HG03064 (cell line): ENCODE data around the gene NKD2.

Experiments
- ATAC-seq: cut with Tn5 transposase; IDR thresholded peaks from one replicate; pipeline ENCODE4 v1.9.1; 2021; ENCODE audit warnings: low read depth; ENCODE audit not compliant: unreplicated experiment

NKD2 gene

DNA sequence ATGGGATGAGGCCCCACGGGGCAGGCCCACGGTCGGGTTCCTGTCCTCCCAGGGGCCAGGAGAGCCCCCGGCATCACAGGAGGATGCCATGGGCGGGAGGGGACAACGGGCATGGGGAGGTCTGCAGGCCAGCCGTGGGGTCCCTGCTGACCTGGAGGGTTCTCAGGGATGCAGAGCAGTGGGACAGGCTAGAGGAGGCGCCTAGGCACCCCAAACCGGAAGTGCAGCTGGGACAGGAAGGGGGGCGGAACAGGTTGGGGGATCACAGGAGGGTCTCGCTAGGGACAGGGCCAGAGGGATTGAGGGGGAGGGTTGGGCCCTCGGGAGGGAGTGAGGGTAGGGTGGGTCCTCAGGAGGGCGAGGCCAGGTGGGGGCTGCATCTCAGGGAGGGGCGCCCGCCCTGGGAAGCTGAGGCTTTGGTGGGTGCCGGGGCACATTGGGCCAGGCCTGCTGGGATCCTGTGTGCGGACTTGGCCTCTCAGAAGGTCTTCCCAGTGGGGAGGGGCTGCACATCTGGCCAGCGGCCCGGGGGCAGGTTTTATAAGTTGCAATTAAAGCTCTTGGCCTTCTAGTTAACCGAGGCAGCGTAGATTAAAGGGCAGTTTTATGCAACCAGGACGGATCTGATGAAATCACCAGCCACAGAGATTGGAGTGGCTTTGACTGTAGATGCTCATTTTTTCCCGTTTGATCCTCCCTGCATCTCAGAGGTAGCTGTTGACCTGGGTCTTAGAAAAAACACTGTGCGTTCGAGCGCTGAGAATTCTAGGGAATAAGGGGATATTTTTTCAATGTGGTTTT lies 20.1 kb downstream of the NKD2 start:
- no peak for ATAC-seq

DNA sequence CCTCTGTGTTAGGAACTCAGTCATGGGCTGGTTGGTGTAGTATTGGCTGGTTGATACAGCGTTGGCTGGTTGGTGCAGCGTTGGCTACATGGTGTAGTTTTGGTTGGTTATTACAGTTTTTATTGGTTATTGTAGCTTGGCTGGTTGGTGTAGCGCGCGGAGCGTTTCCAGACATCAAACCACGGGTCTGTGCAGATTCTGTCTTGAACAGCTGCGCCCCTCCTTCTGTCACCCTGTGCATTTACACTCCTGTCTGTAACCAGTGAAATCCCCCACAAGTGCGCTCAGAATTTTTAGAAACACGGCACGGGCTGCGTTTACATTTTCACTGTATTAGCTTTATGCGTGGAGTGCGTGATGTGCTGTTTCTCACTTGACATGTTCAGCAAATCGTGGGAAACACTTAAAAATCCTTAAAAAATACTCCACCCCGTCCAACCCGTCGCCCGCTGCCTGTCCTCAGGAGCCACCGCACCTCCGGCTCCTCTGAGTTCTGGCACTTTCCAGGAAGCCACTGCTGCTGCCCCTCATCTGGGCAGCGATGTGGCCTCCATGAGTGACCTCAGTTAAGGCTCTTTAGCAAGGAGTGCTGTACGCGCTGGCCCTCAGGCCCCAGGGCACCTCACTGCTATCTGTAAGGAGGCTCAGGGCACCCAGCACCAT lies 20.8 kb downstream of the NKD2 start:
- ATAC-seq, result no peak

DNA sequence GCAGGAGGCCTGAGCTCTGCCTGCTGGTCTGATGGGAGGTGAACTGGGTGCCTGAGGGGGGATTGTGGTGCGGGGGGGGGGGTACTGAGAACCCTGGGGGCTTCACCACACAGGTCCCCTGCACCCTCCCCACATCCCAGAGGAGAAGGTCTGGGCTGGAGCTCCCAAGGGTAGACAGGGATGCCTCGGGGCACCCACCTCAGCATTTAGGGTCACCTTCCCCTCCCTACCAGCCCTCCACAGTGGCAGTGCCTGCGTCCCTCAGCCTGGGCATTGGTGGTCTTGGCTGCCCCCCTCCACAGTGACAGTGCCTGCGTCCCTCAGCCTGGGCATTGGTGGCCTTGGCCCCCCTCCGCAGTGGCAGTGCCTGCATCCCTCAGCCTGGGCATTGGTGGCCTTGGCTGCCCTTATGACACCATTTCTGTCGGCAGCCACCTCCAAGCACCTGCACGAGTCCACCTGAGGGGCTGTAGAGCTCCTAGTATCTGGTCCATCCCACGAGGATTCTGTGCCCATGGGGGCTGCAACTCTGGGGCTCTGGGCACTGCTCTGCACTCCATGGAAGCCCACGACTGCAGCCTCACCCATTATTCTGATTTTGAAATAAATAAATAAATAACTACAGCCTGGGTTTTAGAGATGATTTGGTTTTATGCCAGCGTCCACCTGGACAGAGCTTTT lies 21.5 kb downstream of the NKD2 start:
- no peak for ATAC-seq

DNA sequence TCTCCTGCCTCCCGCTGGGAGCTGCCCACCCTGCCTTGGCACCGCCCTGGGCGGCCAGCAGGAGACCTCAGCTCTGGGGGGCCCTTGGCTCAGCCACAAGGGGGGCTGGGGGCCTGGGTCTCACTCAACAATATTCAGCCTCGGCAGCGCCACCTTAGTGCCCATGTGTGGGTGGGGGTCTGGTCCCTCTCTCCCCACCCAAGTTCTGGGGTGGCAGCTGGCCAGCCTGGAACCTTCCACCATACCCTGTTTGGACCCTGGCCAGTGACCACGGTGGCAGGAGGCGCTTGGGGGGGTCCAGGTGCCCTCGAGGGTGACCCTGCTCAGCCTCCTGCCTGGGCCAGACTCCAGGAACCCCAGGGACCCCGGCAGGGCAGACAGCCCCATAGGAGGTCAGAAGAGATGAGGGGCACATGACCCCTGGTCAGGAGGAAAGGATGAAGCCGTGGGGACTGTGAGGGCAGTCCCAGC lies 22.2 kb downstream of the NKD2 start:
- no peak for ATAC-seq

DNA sequence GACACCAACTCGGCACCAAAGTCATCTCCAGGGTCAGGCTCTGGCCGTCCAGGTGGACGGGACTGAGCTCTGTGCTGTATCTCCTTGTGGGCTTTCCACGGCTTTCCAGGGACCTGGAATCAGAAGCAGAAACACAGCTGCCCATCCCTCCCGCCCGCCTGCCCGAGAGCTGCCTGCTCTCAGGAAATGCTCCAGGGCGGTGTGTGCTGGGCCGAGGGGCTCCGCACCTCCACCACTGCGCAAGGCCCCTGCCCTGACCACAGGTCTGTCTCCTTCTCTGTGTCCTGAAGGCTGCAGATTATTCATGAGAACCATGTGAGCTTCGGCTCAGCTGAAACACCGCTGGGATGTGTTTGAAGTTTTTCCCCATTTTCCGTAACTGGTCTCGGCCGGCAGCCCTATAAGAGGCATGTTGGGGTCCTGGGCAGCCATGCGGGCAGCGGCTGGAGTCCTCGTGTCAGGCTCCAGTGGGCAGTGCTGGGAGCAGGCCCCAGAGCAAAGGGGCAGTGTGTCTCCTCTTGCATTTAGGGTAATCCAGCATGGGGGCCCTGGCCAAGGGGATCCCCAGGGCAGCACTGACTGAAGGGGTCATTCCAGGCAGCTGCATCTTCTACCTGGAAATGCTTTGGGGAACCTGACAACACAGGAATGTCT lies 22.8 kb downstream of the NKD2 start:
- ATAC-seq, result no peak

DNA sequence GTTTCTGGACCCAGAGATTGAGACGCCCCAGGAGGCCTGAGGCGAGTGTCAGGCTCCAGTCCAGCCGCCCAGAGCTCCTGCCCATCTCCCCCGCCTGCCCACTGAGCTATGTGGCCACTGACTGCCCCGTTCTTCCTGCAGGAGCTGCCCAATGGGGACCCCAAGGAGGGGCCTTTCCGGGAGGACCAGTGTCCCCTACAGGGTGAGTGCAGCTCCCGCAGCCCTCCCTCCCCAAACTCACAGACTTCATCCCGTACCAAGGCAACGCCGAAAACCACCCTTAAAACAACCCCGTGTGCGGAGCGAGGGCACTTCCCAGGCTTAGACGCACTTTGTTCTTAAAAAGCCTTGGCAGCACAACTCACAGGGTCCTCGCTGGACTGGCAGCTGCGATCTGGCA lies 23.4 kb downstream of the NKD2 start:
- no peak for ATAC-seq

DNA sequence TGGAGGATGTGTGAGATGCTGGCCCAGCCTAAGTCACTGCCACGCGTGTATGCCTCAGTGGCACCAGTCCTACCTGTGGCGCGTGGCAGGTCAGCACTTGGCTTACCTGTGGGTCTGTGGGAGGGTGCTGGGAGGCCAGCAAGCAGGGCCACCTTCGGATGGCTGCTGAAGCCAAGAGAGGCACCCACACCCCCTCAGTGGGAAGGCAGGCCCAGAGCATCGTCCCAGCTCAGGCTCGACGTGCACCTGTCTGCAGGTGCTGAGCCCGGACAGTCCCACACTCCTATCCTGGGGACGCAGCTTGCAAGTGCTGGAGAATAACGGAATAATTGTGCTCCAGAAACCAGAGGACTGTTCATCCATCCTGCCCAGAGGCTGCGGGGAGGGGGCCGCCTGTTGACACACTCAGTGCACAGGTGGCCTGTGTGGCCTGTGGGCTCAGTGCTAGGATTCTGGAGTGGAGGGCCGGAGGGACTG lies 24.0 kb downstream of the NKD2 start:
- ATAC-seq, result no peak

DNA sequence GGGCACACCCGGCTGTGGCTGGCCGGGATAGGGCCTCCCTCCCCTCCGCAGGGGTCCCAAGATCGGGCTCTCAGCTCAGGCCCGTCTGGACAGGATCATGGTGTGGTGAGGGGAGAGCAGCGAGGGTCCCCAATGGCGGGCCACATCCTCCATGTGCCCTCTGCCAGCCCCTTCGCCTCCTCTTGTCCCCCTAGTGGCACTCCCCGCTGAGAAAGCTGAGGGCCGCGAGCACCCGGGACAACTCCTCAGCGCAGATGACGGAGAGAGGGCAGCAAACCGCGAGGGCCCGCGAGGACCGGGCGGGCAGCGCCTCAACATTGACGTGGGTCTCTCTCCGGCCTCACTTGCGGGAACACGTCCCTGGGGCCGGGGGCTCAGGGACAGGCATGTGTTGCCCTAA lies 24.6 kb downstream of the NKD2 start:
- ATAC-seq, result no peak

DNA sequence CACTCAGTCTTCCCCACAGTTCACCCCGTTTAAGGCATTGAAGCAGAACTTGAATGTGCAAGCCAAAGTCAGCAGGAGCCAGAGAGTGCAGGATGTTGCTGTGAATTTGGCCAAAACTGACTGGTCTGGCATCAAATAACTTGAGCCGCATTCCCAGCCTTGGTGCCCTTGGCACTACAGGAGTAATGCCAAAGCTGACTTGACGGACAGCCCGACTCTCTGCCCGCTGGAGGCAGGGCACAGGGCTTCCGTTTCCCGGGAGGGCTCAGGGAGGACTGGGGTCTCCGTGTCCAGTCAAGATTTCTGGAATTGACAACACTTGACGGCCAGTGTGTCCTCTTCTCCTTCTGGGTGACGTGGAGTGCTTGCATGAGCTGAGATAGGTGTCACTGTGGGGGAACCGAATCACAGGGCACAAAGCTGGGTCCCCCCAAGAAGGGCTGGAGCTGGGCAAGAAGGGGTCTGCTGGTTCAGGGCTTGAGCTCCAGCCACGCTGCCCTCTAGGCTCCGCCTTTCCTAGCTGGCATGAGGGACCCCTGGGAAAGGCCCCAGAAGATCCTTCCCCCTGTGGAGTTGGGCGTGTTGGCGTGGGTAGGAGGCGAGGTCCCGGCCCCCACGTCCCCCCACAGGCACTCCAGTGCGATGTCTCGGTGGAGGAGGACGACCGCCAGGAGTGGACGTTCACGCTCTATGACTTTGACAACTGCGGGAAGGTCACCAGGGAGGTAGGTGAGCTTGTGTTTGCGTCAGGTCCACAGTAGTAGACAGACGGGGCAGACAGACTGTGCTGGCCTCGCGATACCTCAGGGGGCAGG lies 25.2 kb downstream of the NKD2 start:
- no peak for ATAC-seq

DNA sequence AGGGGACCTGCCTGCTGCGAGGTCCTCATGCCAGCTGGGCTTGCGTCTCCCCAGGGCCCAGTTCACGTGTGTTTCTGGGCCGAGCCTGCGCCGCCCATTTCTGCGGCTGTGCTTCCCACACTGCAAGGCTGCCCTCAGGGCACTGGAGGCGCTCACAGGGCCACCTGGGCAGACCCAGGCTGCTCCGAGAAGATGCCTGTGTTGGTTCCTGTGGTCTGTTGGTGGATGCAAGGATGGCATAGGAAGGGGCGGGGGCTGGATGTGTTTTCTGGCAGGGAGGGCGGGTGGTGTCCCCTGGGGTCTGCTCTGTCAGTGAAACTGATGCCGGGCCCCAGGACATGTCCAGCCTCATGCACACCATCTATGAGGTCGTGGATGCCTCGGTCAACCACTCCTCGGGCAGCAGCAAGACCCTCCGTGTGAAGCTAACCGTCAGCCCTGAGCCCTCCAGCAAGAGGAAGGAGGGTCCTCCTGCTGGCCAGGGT lies 25.9 kb downstream of the NKD2 start:
- no peak for ATAC-seq

DNA sequence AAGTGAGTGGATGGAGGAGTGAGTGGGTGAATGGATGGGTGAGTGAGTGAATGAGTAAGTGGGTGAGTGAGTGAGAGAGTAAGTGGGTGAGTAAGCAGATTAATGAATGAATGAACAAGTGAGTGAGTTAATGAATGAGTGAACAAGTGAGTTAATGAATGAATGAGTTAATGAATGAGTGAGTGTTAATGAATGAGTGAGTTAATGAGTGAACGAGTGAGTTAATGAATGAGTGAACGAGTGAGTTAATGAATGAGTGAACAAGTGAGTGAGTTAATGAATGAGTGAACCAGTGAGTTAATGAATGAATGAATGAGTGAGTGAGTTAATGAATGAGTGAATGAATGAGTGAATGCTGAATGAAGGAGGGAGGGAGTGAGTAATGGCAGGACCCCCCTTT lies 26.4 kb downstream of the NKD2 start:
- no peak for ATAC-seq

DNA sequence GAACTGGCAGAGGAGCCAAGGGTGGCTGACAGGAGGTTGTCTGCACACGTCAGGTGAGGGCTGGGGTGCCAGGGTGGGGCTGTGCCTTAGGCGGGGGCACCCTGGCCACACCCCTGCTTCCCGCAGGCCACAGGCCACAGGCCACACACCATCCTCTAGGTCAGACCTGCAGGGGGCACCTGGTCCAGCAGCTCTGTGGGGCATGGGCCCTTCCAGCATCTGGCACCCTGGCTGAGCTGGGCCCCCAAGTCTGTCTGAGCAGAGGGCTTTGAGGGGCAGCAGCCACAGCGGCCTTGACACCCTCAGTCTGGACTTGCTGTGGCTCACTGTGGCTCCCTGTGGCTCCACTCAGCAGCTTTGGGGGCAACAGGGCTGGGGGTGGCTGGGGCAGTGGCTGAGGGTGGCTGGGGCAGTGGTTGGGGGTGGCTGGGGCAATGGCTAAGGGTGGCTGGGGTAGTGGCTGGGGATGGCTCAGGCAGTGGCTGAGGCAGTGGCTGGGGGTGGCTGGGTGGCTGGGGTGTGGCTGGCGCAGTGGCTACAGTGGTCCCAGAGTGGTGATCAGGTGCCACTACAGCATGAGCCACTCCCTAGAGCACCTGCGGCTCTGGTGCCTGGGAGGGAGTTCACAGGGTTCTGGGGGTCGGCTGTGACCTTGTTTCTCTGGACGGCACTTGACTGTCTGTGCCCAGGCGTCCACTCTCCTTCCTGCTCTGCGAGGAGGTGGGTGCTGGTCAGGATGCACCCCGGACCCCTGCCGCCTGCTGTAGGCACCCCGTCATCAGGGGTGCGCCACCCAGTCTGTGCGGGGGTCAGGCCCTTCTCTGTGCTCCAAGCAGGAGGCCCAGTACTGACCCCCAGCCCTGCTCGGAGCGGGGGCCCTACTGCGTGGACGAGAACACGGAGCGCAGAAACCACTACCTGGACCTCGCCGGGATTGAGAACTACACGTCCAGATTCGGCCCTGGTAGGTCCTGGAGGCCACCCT lies 27.1 kb downstream of the NKD2 start:
- ATAC-seq, result no peak

DNA sequence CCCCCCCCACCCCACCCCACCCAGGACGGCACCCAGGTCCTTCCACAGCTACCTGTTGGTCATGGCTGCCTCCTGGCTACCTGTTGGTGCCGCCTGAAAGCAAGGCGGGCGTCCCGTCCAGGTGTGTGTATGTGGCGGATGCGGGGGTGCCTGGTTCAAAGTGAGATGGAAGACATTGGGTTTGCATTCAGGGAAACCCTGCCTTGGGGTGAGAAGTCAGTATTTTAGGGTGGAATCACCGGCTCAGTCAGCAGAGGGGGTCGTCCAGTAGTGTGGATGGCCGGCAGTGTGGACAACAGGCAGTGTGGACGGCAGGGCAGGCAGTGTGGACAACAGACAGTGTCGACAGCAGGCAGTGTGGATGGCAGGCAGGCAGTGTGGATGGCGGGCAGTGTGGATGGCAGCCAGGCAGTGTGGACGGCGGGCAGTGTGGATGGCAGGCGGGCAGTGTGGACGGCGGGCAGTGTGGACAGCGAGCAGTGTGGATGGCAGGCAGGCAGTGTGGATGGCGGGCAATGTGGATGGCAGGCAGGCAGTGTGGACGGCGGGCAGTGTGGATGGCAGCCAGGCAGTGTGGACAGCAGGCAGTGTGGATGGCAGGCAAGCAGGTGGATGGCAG lies 28.0 kb downstream of the NKD2 start:
- no peak for ATAC-seq

DNA sequence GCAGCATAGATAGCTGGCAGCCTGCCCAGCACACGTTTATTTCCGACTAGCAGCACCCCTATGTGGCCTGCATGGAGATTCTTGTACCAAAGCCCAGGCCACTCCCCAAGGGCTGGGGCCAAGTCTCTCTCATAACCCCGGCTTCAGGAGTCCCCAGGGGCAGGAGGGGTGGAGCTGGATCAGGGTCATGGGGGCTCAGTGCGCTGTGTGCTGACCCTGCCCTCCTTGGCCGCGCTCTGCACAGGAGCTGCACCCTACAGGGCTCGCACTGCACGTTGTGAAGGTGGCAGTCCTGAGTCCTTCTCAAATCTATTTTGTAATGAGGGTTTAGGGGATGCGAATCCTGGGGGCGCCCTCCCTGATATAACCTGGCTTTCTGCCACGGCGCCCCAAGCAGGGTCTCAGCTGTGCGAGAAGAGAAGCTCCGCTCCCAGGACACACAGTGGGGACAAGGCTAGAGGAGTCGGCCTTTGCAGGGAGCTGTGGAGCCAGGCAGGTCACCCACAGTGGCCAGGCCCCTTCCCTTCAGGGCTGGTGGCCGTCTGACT lies 28.6 kb downstream of the NKD2 start:
- no peak for ATAC-seq

DNA sequence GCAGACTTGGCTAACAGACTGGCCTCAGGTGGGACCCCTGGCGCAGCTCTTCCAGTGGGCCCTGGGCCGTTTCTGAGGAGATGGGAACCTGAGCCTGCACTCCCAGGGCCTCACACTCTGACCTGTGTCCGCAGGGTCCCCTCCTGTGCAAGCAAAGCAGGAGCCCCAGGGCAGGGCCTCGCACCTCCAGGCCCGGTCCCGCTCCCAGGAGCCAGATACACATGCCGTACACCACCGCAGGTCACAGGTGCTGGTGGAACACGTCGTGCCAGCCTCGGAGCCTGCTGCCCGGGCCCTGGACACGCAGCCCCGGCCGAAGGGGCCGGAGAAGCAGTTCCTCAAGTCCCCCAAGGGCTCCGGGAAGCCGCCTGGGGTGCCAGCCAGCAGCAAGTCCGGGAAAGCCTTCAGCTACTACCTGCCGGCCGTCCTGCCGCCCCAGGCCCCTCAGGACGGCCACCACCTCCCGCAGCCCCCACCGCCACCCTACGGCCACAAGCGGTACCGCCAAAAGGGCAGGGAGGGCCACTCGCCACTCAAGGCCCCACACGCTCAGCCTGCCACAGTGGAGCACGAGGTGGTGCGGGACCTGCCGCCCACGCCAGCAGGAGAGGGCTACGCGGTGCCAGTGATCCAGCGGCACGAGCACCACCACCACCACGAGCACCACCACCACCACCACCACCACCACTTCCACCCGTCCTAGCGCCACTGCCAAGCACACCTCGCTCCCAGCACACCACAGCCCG lies 29.2 kb downstream of the NKD2 start:
- ATAC-seq, result no peak

DNA sequence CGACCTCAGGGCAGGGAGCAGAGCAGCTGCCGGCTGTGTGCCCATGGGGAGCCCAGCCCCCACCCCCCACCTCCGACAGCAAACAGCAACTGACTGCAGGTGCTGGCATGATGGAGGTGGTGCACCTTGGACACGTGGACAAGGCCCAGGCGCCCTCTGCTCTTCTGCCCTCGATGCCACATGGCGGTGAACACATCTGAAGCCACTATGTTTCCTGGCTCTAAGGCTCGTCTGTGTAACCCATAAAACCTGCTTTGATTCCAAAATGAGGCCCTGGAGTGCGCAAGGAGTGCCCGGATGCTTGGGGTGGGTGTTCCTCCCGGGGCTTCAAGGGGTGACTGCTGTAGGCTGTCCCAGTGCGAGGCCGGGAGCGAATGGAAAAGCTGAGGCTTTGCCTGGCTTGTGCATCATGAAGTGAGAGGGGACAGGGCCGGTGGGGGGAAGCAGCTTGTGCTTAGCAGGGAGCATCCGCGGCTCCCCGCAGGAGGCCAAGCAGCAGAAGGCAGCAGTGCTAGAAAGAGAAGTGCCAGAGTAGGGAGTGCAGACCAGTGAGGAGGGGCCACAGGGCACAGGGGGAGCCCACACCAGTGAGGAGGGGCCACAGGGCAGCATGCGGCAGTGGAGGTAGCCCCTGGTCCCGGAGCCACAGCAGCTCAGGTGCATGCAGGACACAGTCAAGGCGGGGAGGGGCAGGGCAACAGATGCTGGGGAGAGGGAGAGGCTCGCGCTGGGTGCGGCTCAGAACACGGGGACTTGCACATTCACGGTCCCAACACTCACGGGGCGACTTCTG lies 30.0 kb downstream of the NKD2 start:
- no peak for ATAC-seq

DNA sequence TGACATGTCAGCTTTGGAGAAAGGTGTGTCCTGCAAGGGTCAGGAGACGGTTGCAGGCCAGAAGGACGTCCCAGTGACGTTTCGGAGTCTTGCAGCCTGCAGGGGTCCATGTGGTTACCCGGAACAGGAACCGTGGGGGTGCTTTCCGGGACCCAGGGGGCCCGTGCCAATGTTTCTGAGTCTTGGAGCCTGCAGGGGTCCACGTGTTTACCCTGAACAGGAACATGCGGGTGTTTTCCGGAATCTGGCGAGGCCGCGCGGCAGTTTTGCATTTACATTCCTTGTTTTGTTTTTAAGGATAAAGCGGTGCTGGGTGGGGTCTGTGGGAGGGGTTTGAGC lies 30.6 kb downstream of the NKD2 start:
- ATAC-seq, result no peak
